HFF-Myc (cell line): ENCODE measurements around the gene HES4.
A peak's percentile ranks its signal among the peaks of the same experiment; 100 is the strongest.
"Not testable (repeated sequence)": the region's sequence is repeated elsewhere in the genome, so short reads cannot be mapped to it uniquely, and the experiment has no call there.

ENCODE experiments used
- DNase-seq: peaks from one replicate; pipeline ENCODE4 v3.0.0-alpha.2; 2011; ENCODE audit warnings: low read depth; ENCODE audit errors: extremely low read depth
- H3K4me3 ChIP-seq: replicated peaks from 2 replicates; pipeline ENCODE4 v1.5.1; 2011; ENCODE audit warnings: low read depth, mild to moderate bottlenecking, control low read depth, low read length
- CTCF ChIP-seq: IDR thresholded peaks from 2 replicates; pipeline ENCODE4 v1.5.1; 2012; ENCODE audit warnings: mild to moderate bottlenecking, low read depth, low read length, control low read depth; ENCODE audit errors: missing control alignments

Gene HES4

DNA sequence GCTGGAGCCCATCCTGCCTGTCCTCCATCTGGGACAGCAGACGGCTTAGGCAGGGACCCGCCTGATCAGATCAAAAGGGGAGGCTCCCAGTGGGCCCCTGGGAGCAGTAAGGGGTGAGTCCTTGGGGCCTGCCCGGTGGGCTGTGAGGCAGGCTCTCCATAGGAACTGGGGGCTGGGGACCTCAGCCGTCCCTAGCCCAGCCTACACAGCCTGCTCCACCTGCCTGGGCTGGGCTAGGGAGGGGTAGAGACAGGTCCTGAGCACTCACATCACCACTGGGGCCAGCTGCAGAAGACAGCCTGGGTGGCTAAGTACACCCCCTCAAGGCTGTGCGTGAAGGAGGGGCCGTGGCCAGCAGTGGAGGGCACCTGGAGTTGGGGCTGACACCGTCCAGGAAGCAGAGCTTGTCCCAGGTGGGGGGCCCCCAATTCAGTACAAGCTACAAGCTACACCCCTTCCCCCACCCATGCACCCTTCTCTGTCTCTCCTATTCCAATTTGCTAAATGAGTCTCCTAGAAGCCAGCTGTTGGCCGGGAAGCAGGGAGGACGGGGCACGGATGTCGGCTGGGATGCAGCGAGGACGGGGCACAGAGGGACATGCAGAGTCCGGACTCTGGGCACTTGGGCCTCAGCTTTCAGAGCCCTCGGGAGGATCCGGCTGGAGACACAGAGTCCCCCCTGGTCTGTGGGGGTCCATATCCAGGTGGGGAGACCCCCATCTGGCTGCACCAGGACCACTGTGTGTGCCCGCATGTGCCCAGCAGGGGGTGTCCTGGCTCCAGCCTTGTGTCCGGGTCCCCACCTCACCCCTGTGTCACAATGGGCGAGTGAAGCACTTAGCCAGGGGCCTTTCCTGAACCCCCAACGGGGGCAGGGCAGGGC is 15.1 kb upstream of the HES4 start:
- H3K4me3 ChIP-seq, result peak overlapping the region; percentile 65
- TF ChIP-seq CTCF, result peak; percentile 41
- DNase-seq, result no peak

DNA sequence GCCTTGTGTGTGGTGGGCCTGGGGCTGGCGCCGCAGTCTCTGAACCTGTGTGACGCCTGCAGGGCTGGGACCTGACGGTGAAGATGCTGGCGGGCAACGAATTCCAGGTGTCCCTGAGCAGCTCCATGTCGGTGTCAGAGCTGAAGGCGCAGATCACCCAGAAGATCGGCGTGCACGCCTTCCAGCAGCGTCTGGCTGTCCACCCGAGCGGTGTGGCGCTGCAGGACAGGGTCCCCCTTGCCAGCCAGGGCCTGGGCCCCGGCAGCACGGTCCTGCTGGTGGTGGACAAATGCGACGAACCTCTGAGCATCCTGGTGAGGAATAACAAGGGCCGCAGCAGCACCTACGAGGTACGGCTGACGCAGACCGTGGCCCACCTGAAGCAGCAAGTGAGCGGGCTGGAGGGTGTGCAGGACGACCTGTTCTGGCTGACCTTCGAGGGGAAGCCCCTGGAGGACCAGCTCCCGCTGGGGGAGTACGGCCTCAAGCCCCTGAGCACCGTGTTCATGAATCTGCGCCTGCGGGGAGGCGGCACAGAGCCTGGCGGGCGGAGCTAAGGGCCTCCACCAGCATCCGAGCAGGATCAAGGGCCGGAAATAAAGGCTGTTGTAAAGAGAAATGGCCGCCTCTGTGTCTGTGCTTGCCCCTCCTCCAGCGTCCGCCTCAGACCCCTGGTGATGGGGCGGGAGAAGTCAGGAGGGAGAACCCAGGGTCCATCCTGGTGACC is 14.2 kb upstream of the HES4 start:
- TF ChIP-seq CTCF, result no peak
- DNase-seq, result no peak
- H3K4me3 ChIP-seq, result peak overlapping the region; percentile 65

DNA sequence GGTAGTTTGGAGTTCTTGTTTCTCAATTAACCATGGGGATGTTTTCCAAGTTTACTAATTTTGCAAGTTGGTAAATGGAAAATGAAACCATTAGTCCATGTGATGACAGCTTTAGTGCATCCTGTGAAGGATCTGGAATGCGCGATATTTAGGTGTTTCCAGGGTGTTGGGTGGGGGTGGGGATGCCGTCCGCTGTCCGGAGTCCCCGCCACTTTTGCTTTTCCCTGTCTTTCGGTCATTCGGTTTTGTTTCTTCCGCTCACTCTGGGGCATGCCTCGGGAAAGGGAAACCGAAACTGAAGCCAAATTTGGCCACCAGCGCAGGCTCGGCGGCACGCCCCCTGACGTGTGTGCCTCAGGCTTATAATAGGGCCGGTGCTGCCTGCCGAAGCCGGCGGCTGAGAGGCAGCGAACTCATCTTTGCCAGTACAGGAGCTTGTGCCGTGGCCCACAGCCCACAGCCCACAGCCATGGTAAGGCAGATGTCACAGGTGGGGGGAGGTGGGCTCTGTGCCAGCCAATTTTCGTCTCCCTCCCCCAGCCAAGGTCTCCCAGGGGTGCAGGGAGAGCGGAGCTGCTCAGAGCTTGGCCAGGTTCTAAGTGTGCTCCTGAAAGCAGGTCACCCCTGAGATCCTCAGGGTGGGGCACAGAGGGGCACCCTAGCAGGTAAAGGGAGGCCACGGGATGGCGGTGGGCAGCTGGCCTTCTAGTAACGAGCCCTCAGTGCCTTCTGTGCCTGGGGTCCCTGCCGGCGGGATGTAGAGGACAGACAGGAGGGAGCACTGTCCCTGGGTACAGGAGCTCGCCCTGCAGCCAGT is 13.4 kb upstream of the HES4 start, which contains the start of gene ISG15:
ISG15 (plus strand) TSS at position 393 of the 817 bp plus-strand sequence; CDS start at position 470, 77 bp downstream.
- no peak for TF ChIP-seq CTCF
- peak within 1 kb of the TSS; percentile 65 for H3K4me3 ChIP-seq
- DNase-seq, result no peak

DNA sequence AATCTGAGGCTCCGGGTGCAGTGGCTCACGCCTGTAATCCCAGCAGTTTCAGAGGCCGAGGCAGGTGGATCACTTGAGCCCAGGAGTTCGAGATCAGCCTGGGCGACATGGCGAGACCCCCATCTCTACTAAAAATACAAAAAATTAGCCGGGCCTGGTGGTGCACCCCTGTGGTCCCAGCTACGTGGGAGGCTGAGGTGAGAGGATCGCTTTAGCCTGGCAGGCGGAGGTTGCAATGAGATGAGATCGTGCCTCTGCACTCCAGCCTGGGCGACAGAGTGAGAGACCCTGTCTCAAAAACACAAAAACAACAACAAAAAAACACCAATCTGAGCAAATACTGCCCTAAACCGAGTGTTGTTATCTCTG is 12.8 kb upstream of the HES4 start:
- H3K4me3 ChIP-seq, result peak overlapping the region; percentile 65
- not testable (repeated sequence) for DNase-seq

DNA sequence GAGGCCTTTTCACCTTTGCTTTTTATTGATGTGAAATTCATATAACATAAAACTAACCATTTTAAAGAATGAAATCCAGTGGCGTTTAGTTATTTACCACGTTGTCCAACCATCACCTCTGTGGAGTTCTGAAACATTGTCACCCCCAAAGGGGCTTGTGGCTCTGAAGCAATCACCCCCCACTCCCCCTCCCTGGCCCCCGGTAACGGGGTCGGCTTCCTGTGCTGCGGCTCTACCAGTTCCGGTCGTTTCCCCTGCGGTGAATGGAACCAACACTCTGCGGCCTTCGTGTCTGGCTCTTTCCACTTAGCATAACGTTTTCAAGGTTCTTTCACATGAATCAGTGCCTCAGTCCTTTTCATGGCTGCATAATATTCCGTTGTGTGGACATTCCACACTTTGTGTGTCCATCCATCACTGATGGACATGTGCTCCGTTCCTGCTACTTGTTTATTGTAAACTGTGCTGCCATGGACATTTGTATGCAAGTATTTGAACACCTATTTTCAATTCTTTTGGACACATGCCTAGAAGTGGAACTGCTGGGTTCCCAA is 11.6 kb upstream of the HES4 start:
- TF ChIP-seq CTCF, result no peak
- DNase-seq, result no peak
- H3K4me3 ChIP-seq, result no peak overlapping the region

DNA sequence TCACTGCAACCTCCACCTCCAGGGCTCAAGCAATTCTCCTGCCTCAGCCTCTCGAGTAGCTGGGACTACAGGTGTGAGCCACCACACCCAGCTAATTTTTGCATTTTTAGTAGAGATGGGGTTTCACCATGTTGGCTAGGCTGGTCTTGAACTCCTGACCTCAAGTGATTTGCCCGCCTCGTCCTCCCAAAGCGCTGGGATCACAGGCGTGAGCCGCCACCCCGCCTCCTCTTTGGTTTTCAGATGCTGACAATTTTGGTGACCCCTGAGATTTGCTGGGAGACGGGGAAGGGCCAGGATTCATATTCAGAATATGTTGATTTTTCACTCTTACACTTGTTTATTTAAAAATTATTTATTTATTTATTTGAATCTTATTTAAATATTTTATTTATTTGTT is 10.2 kb upstream of the HES4 start:
- not testable (repeated sequence) for H3K4me3 ChIP-seq, DNase-seq

DNA sequence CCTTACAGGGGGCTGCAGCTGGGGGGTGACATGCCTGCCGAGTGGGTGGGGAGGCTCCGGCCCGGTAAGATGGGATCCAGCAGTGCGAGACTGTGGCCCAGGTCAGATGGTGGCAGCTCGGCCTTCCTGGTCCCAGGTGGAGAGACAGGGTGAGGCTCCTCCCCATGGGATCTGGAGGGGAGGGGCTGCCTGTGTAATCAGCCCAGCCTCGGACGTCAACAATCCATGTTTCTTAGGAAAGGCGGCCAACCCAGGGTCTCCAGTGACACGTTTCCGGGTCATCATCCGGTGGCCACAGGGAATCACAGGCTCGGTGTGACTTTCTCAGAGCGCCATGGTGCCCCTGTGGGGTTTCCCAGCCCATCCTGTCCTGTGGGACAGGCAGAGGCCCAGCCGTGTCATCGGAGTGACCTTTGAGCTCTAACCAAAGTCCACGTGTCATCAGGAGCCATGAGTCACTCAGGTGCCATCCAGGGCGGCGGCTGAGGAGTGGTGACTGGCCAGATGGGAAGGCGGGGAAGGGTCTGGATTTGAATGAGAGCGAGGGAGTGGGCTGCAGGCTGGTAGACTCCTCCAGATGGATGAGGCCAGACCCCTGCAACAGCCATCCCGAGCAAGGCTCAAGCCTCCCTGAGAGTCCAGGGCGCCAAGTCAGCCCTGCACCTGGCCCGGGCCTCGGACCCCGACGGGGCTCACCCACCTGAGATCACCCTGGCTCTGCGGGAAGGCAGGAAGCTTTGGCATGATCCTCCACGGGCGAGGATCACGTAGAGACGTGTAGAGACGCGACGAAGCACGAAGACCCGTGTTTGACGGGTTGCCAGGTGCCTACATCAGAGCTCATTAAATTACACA is 6.6 kb upstream of the HES4 start:
- no peak for DNase-seq
- no peak overlapping the region for H3K4me3 ChIP-seq
- no peak for TF ChIP-seq CTCF
